Mesothelial cell of epicardium (in vitro differentiated cells): Measurements from ENCODE around the gene CUZD1. TPM values are rescaled to one million over a fixed set of nuclear protein-coding genes. Genes with fewer than 3 reads are reported as not detected.

Experiments used
- DNase-seq, 2 experiments: peaks; one replicate each; pipeline ENCODE4 v3.0.0; 2021; ENCODE audit warnings: low spot score in 2 of 2; ENCODE audit not compliant: unreplicated experiment in 2 of 2
- H3K27ac Mint-ChIP-seq: 2 replicates; pipeline ENCODE4 v1.8.0; 2021; ENCODE audit warnings: mixed read lengths
- H3K27me3 Mint-ChIP-seq: 2 replicates; pipeline ENCODE4 v1.8.0; 2021; ENCODE audit warnings: low read depth, mixed read lengths
- H3K36me3 Mint-ChIP-seq: 2 replicates; pipeline ENCODE4 v1.8.0; 2021; ENCODE audit warnings: mixed read lengths
- H3K4me1 Mint-ChIP-seq: 2 replicates; pipeline ENCODE4 v1.8.0; 2021; ENCODE audit warnings: mixed read lengths
- H3K4me3 Mint-ChIP-seq: 2 replicates; pipeline ENCODE4 v1.8.0; 2021; ENCODE audit warnings: mild to moderate bottlenecking, moderate library complexity, mixed read lengths
- H3K9me3 Mint-ChIP-seq: 2 replicates; pipeline ENCODE4 v1.8.0; 2021; ENCODE audit warnings: mixed read lengths
- CTCF ChIP-seq: fragments of 200-600 bp; sonication (generic); IDR thresholded peaks from one replicate; pipeline ENCODE4 v1.5.0; 2021; ENCODE audit warnings: antibody characterized with exemption; ENCODE audit not compliant: unreplicated experiment
- total RNA-seq: library from RNA; stranded (reverse); gene quantifications from 3 replicates; pipeline ENCODE4 v1.2.1, GENCODE V29; 2021

CUZD1 gene
- total RNA-seq, 1 donor from 2014 or later = not detected

GRCh38 chr10:122850705-122851640 lies 5.3 kb upstream of the CUZD1 start:
- Mint-ChIP-seq H3K27ac (no peak overlapping the region), H3K36me3 (no peaks in the 10 kb centered on the region), H3K9me3 (no peaks in the 10 kb centered on the region), H3K4me3 (no peak overlapping the region), H3K27me3 (peaks cover 25% of the 10 kb centered on the region), H3K4me1 (no peaks in the 10 kb centered on the region)
- TF ChIP-seq CTCF = no peak
- no peak for DNase-seq

GRCh38 chr10:122849900-122850605 lies 4.4 kb upstream of the CUZD1 start:
- Mint-ChIP-seq H3K36me3 (no peaks in the 10 kb centered on the region), H3K27ac (no peak overlapping the region), H3K27me3 (peaks cover 17% of the 10 kb centered on the region), H3K4me3 (no peak overlapping the region), H3K4me1 (peaks cover 2% of the 10 kb centered on the region), H3K9me3 (no peaks in the 10 kb centered on the region)
- no peak for DNase-seq
- TF ChIP-seq CTCF = no peak

- H3K27me3 Mint-ChIP-seq = peaks cover 7% of the 10 kb centered on the region
- no peak overlapping the region for H3K27ac Mint-ChIP-seq
- peaks cover 2% of the 10 kb centered on the region for H3K4me1 Mint-ChIP-seq
- no peak for DNase-seq
- no peak for TF ChIP-seq CTCF
- H3K4me3 Mint-ChIP-seq = no peak overlapping the region
- no peaks in the 10 kb centered on the region for H3K36me3 Mint-ChIP-seq
- no peaks in the 10 kb centered on the region for H3K9me3 Mint-ChIP-seq
Measured at GRCh38 chr10:122849090-122849489, 3.4 kb upstream of the CUZD1 start.

- peaks cover 4% of the 10 kb centered on the region for H3K27me3 Mint-ChIP-seq
- no peak for DNase-seq
- H3K9me3 Mint-ChIP-seq = no peaks in the 10 kb centered on the region
- no peak overlapping the region for H3K27ac Mint-ChIP-seq
- no peak for TF ChIP-seq CTCF
- H3K36me3 Mint-ChIP-seq = no peaks in the 10 kb centered on the region
- peaks cover 2% of the 10 kb centered on the region for H3K4me1 Mint-ChIP-seq
- H3K4me3 Mint-ChIP-seq = no peak overlapping the region
Measured at GRCh38 chr10:122847782-122848604, 2.3 kb upstream of the CUZD1 start.

- H3K9me3 Mint-ChIP-seq = peaks cover 6% of the 10 kb centered on the region
- no peak for TF ChIP-seq CTCF
- peaks cover 2% of the 10 kb centered on the region for H3K4me1 Mint-ChIP-seq
- H3K4me3 Mint-ChIP-seq = no peak overlapping the region
- no peaks in the 10 kb centered on the region for H3K36me3 Mint-ChIP-seq
- no peak overlapping the region for H3K27ac Mint-ChIP-seq
- no peak for DNase-seq
- H3K27me3 Mint-ChIP-seq = peaks cover 7% of the 10 kb centered on the region
Measured at GRCh38 chr10:122844146-122844545, 1.5 kb downstream of the CUZD1 start.
